GM23338 (cell line): ENCODE results near the gene GRK5.

ENCODE experiments used
- EZH2 ChIP-seq: fragments of 200-600 bp; sonication (generic); IDR thresholded peaks from one replicate; pipeline ENCODE4 v1.8.0; 2017; ENCODE audit warnings: antibody characterized with exemption, mild to moderate bottlenecking, low read depth; ENCODE audit not compliant: unreplicated experiment
- POLR2AphosphoS5 ChIP-seq: IDR thresholded peaks from 2 replicates; pipeline ENCODE4 v1.6.1; 2016; ENCODE audit warnings: antibody characterized with exemption, low read depth
- STAT1 ChIP-seq: IDR thresholded peaks from one replicate; pipeline ENCODE4 v1.6.1; 2016; ENCODE audit warnings: antibody characterized with exemption; ENCODE audit not compliant: unreplicated experiment
- ZNF114 ChIP-seq: fragments of 250-450 bp; sonication (Bioruptor Pico); IDR thresholded peaks from 2 replicates; pipeline ENCODE4 v1.5.0; 2020; ENCODE audit warnings: mild to moderate bottlenecking, moderate library complexity
- TF ChIP-seq, protein P1 (sequence below), 2 experiments: fragments of 200-600 bp in 1 of 2; sonication (generic) in 1 of 2; conservative IDR thresholded peaks; 2 replicates each; pipeline versions ENCODE4 v1.5.1 to v1.6.1; 2016 to 2017; ENCODE audit warnings: antibody characterized with exemption in 2 of 2, low read depth in 2 of 2, mild to moderate bottlenecking in 2 of 2, moderate library complexity in 1 of 2
- TF ChIP-seq, protein P2 (sequence below): IDR thresholded peaks from one replicate; pipeline ENCODE4 v1.6.1; 2018; ENCODE audit warnings: antibody characterized with exemption; ENCODE audit not compliant: unreplicated experiment

DNA sequence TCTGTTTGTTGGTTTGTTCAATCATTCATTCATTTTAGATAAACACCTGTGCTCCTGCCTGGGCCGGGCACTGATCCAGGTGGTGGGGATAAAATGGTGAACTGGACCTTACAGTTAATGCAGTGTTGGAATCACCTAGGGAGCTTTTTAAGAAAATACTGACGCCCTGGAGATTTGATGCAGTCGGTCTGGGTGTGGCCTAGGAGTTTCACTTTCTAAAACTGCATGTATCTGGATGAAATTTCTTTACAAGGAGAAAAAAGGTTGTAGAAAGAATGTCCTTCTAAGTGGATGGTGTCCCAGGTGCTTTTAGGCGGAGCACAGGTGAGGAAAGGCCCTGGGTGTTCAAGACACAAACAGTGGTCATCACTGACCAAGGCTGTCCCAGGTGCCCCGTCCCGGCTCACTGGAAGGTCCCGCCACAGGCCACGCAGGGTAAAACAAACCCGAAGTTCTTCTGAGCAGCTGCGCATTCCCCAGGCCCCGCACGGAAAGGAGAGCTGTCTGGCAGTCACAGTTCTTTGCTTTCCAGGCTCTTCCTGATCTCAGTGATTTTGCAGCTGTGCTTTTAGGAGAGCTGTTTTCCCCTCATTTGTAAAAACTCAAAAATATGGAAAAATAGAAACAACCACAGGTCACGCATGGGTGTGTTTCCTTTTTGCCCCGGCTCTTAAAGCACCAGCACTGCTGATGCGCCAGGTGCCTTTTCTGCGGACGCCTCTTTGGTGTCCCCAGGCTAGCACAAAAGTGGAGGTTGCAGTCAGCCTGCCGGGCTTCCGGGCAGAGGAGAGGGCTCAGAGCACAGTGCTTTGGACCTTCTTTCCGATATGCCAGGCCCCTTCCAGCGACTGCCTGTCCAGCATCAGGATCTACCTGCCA lies 161.9 kb downstream of the GRK5 start:
- TF ChIP-seq, protein P1, sequence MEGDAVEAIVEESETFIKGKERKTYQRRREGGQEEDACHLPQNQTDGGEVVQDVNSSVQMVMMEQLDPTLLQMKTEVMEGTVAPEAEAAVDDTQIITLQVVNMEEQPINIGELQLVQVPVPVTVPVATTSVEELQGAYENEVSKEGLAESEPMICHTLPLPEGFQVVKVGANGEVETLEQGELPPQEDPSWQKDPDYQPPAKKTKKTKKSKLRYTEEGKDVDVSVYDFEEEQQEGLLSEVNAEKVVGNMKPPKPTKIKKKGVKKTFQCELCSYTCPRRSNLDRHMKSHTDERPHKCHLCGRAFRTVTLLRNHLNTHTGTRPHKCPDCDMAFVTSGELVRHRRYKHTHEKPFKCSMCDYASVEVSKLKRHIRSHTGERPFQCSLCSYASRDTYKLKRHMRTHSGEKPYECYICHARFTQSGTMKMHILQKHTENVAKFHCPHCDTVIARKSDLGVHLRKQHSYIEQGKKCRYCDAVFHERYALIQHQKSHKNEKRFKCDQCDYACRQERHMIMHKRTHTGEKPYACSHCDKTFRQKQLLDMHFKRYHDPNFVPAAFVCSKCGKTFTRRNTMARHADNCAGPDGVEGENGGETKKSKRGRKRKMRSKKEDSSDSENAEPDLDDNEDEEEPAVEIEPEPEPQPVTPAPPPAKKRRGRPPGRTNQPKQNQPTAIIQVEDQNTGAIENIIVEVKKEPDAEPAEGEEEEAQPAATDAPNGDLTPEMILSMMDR (conservative IDR thresholded peaks at IDR 0.05; ENCODE audit: low read depth in 2 of 2): no peak
- no peak for TF ChIP-seq POLR2AphosphoS5
- TF ChIP-seq, protein P2, sequence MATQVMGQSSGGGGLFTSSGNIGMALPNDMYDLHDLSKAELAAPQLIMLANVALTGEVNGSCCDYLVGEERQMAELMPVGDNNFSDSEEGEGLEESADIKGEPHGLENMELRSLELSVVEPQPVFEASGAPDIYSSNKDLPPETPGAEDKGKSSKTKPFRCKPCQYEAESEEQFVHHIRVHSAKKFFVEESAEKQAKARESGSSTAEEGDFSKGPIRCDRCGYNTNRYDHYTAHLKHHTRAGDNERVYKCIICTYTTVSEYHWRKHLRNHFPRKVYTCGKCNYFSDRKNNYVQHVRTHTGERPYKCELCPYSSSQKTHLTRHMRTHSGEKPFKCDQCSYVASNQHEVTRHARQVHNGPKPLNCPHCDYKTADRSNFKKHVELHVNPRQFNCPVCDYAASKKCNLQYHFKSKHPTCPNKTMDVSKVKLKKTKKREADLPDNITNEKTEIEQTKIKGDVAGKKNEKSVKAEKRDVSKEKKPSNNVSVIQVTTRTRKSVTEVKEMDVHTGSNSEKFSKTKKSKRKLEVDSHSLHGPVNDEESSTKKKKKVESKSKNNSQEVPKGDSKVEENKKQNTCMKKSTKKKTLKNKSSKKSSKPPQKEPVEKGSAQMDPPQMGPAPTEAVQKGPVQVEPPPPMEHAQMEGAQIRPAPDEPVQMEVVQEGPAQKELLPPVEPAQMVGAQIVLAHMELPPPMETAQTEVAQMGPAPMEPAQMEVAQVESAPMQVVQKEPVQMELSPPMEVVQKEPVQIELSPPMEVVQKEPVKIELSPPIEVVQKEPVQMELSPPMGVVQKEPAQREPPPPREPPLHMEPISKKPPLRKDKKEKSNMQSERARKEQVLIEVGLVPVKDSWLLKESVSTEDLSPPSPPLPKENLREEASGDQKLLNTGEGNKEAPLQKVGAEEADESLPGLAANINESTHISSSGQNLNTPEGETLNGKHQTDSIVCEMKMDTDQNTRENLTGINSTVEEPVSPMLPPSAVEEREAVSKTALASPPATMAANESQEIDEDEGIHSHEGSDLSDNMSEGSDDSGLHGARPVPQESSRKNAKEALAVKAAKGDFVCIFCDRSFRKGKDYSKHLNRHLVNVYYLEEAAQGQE: no peak
- no peak for TF ChIP-seq EZH2
- TF ChIP-seq ZNF114 (CRISPR knock-in tag): no peak
- TF ChIP-seq STAT1: no peak
